ENCODE measurements around the gene RIOX2. TPM values are rescaled to one million over a fixed set of nuclear protein-coding genes. Genes with fewer than 3 reads are reported as not detected.

The RIOX2 gene
- total RNA-seq, 1 donor from 2014 or later, result 10.4 TPM

DNA sequence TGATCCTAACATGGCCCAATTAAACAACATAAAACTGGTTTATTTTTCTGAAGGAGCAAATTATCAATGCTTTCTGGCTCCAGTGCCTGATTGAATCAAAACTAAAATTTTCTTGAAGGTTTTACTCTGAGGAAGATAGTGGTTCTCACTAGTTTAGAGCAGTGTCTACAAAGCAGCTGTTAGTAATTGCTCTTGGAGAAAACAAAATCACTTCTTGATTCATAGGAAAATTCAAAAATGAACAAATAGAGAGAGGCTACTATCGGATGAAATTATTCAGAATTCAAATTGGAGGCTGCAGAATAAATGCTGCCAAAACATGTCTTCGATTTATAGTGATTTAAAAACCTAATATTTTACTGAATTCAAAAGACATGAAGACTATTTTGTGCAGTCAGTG lies 15.1 kb upstream of the RIOX2 start:
- Mint-ChIP-seq H3K4me3 (no peak overlapping the region), H3K9me3 (no peaks in the 10 kb centered on the region), H3K36me3 (no peaks in the 10 kb centered on the region), H3K27ac (no peak overlapping the region), H3K4me1 (no peaks in the 10 kb centered on the region), H3K27me3 (ENCODE audit: insufficient read depth, low read depth) (peaks cover 5% of the 10 kb centered on the region)
- H3K9ac ChIP-seq, result no peak overlapping the region
- no peaks in the 10 kb centered on the region for H3F3A ChIP-seq (ENCODE audit: low read depth)
- H3K36me3 ChIP-seq, result no peaks in the 10 kb centered on the region
- H3K4me3 ChIP-seq, result no peak overlapping the region
- no peaks in the 10 kb centered on the region for H3K4me1 ChIP-seq
- TF ChIP-seq EZH2 (IDR thresholded peaks at IDR 0.05), result no peak
- TF ChIP-seq, protein P1, sequence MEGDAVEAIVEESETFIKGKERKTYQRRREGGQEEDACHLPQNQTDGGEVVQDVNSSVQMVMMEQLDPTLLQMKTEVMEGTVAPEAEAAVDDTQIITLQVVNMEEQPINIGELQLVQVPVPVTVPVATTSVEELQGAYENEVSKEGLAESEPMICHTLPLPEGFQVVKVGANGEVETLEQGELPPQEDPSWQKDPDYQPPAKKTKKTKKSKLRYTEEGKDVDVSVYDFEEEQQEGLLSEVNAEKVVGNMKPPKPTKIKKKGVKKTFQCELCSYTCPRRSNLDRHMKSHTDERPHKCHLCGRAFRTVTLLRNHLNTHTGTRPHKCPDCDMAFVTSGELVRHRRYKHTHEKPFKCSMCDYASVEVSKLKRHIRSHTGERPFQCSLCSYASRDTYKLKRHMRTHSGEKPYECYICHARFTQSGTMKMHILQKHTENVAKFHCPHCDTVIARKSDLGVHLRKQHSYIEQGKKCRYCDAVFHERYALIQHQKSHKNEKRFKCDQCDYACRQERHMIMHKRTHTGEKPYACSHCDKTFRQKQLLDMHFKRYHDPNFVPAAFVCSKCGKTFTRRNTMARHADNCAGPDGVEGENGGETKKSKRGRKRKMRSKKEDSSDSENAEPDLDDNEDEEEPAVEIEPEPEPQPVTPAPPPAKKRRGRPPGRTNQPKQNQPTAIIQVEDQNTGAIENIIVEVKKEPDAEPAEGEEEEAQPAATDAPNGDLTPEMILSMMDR (IDR thresholded peaks at IDR 0.05), result no peak
- TF ChIP-seq EZH2phosphoT487 (IDR thresholded peaks at IDR 0.05), result no peak
- no peaks in the 10 kb centered on the region for H3K27me3 ChIP-seq
- H3K9me3 ChIP-seq (ENCODE audit: low read depth), result no peaks in the 10 kb centered on the region
- no peaks in the 10 kb centered on the region for H3K79me2 ChIP-seq (ENCODE audit: low read depth)
- no peak overlapping the region for H2AFZ ChIP-seq (replicated peaks)
- DNase-seq (ENCODE audit: low spot score), result no peak
- H4K20me1 ChIP-seq (ENCODE audit: low read depth), result no peaks in the 10 kb centered on the region
- no peak overlapping the region for H3K4me2 ChIP-seq
- no peak overlapping the region for H3K27ac ChIP-seq

DNA sequence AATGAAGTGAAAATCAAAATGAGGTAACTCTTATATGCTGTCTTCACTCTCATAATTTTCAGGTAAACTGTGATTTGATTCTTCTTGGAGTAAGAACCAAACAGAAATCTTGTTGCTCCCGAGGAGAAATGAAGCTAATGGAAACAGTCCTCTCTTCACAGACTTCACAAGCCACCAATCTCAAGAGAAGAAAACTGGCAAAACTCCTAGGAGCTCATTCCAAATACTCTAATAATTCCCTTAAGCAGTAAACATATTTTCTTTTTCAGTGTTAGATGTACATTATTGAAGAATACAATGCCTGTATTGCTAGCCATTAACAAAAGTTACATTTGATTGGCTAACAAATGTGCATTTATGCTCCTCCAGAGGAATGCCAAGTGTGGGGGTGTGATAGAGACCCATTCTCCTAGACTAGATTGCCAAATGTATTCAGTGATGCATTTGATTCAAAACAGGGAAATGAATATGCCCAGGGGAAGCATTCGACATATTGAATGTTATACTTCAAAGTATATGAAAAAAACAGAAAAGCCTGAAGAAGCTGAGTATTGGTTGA lies 11.8 kb upstream of the RIOX2 start:
- no peak overlapping the region for H3K4me2 ChIP-seq
- H3K4me3 ChIP-seq, result no peak overlapping the region
- H3K27me3 Mint-ChIP-seq (ENCODE audit: insufficient read depth, low read depth), result peaks cover 5% of the 10 kb centered on the region
- DNase-seq (ENCODE audit: low spot score), result no peak
- H3K9me3 ChIP-seq (ENCODE audit: low read depth), result no peaks in the 10 kb centered on the region
- no peak overlapping the region for H2AFZ ChIP-seq (replicated peaks)
- H3K27me3 ChIP-seq, result no peaks in the 10 kb centered on the region
- no peaks in the 10 kb centered on the region for H3K36me3 Mint-ChIP-seq
- H3K27ac Mint-ChIP-seq, result no peak overlapping the region
- H3K27ac ChIP-seq, result no peak overlapping the region
- no peaks in the 10 kb centered on the region for H3K9me3 Mint-ChIP-seq
- no peaks in the 10 kb centered on the region for H3K4me1 Mint-ChIP-seq
- H3F3A ChIP-seq (ENCODE audit: low read depth), result no peaks in the 10 kb centered on the region
- H3K79me2 ChIP-seq (ENCODE audit: low read depth), result no peaks in the 10 kb centered on the region
- H3K4me1 ChIP-seq, result no peaks in the 10 kb centered on the region
- no peak overlapping the region for H3K9ac ChIP-seq
- no peaks in the 10 kb centered on the region for H3K36me3 ChIP-seq
- no peaks in the 10 kb centered on the region for H4K20me1 ChIP-seq (ENCODE audit: low read depth)
- no peak overlapping the region for H3K4me3 Mint-ChIP-seq
- TF ChIP-seq EZH2 (IDR thresholded peaks at IDR 0.05) (no peak), EZH2phosphoT487 (IDR thresholded peaks at IDR 0.05) (no peak)
- TF ChIP-seq, protein P1 (IDR thresholded peaks at IDR 0.05), result no peak

DNA sequence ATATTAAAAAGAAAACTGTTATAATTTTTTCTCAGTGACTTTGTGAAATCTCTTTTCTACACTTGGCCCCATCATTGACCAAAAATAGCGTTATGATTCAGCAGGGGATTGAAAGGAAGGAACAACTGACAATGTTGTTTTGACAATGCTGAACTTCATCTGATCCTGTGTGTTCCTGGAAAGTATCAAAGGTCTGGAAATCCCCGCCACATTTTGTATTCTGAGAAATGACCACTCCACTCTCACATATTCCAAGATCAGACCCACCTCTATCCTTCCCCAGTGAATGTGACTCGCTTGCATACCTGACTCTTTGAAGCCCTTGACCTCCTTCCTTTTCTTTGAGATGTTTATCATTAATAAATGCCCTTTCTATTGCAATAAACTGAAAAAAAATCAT lies 9.7 kb upstream of the RIOX2 start:
- Histone ChIP-seq H3K9me3 (ENCODE audit: low read depth) (no peaks in the 10 kb centered on the region), H3K27ac (no peak overlapping the region), H3K79me2 (ENCODE audit: low read depth) (no peaks in the 10 kb centered on the region), H3K4me3 (no peak overlapping the region), H4K20me1 (ENCODE audit: low read depth) (no peaks in the 10 kb centered on the region), H3F3A (ENCODE audit: low read depth) (no peaks in the 10 kb centered on the region), H3K4me2 (no peak overlapping the region), H2AFZ (replicated peaks) (no peak overlapping the region), H3K9ac (no peak overlapping the region), H3K36me3 (no peaks in the 10 kb centered on the region), H3K4me1 (no peaks in the 10 kb centered on the region), H3K27me3 (no peaks in the 10 kb centered on the region)
- Mint-ChIP-seq H3K27ac (no peak overlapping the region), H3K4me1 (no peaks in the 10 kb centered on the region), H3K4me3 (no peak overlapping the region), H3K27me3 (ENCODE audit: insufficient read depth, low read depth) (peaks cover 5% of the 10 kb centered on the region), H3K36me3 (no peaks in the 10 kb centered on the region), H3K9me3 (no peaks in the 10 kb centered on the region)
- TF ChIP-seq EZH2 (IDR thresholded peaks at IDR 0.05), result no peak
- TF ChIP-seq, protein P1 (IDR thresholded peaks at IDR 0.05), result no peak
- TF ChIP-seq EZH2phosphoT487 (IDR thresholded peaks at IDR 0.05), result no peak
- no peak for DNase-seq (ENCODE audit: low spot score)
